ENCODE data around the gene HIVEP1. TPM values are rescaled to one million over a fixed set of nuclear protein-coding genes. Genes with fewer than 3 reads are reported as not detected.

Gene HIVEP1
- total RNA-seq, 1 experiment from 2014 or later = 11.1 TPM

DNA sequence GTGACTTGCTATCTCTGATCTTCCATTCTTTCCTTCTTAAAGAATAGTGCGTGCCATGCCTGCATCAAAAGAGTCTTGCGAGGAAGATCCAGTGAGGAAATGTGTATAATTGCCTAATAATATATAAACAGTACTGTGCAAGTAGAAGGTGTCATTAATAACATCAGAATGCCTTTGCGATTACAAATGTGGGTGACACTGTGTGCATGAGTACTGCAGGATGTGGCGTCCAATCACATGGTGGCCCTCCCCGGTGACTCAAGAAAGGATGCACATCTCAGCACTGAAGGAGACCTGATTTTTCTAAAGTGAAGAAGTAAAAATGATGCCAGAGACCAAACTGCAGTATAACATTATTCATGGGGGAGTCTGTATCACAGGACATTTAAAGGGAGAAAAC, 170.6 kb downstream of the HIVEP1 start:
- Histone ChIP-seq H3K9me3 (replicated peaks) (no peaks in the 10 kb centered on the region), H3K27ac (no peak overlapping the region), H3K36me3 (no peaks in the 10 kb centered on the region), H3K27me3 (no peaks in the 10 kb centered on the region), H3K4me3 (no peak overlapping the region), H3K4me1 (no peaks in the 10 kb centered on the region)
- no peak for DNase-seq

DNA sequence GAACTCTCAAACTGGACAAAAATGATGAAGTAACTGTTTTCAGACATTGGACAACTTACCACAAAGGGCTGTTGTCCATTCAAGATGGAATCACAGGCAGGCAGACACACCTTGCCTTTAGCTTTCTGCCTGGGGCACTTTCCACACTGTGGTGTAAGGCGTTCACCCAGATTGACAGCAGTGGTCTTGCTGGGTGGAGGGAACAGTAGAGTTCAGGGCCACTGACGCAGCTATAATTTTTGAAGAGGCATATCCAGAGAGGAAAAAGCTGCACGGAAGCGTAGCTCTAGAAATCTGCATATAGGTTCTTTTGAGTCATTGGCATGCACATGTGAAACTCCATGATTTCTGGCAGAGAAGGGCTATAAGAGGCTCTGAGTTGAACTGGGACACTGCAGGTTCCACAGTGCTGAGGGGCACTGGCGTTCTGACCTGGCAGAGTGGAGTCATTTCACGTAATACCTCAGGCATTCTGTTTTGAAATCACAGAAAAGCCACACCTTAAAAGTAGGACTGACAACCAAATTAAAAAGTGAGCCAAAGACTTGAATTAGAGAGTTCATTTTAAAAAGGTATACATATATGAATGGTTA, 173.1 kb downstream of the HIVEP1 start:
- Histone ChIP-seq H3K9me3 (replicated peaks) (no peaks in the 10 kb centered on the region), H3K4me3 (no peak overlapping the region), H3K27ac (no peak overlapping the region), H3K4me1 (no peaks in the 10 kb centered on the region), H3K36me3 (no peaks in the 10 kb centered on the region), H3K27me3 (no peaks in the 10 kb centered on the region)
- DNase-seq = no peak

DNA sequence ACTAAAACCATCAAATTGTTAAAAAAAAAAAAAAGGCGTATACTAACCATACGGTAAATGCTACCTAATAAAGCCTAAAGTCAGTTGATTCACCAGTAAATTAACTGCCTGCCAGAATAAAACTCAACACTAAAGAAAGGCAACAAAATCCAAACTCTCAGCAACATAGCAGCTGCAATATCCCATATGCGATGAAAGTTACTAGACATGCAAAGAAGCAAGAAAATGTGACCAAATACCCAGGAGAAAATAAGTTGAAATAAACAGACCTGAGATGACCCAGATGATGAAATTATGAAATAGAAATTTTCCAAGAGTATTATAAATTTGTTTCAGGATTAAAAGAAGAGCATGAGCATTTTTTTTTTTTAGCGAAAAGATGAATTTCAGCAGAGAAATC, 174.4 kb downstream of the HIVEP1 start:
- H3K4me1 ChIP-seq = no peaks in the 10 kb centered on the region
- H3K4me3 ChIP-seq = no peak overlapping the region
- no peak for DNase-seq
- H3K9me3 ChIP-seq (replicated peaks) = no peaks in the 10 kb centered on the region
- no peak overlapping the region for H3K27ac ChIP-seq
- H3K27me3 ChIP-seq = no peaks in the 10 kb centered on the region
- no peaks in the 10 kb centered on the region for H3K36me3 ChIP-seq

DNA sequence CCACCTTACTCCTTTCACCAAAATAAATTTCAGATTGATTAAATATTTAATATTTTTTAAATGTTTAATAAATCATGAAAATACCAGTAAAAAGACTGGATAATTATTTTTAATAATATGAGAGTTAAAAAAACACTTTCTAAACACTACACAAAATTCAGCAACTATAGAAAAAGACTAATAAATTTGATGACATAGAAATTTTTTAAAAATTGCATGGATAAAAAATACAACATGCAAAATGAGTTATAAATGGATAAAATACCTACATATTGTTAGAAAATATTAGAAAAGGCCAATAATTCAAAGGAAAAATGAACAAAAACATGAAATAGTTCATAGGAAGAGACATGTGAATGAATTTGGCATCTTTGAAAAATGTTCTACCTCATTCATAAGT, 177.0 kb downstream of the HIVEP1 start:
- no peaks in the 10 kb centered on the region for H3K36me3 ChIP-seq
- H3K4me1 ChIP-seq = no peaks in the 10 kb centered on the region
- H3K9me3 ChIP-seq (replicated peaks) = no peaks in the 10 kb centered on the region
- H3K27me3 ChIP-seq = no peaks in the 10 kb centered on the region
- no peak for DNase-seq
- no peak overlapping the region for H3K4me3 ChIP-seq
- no peak overlapping the region for H3K27ac ChIP-seq

DNA sequence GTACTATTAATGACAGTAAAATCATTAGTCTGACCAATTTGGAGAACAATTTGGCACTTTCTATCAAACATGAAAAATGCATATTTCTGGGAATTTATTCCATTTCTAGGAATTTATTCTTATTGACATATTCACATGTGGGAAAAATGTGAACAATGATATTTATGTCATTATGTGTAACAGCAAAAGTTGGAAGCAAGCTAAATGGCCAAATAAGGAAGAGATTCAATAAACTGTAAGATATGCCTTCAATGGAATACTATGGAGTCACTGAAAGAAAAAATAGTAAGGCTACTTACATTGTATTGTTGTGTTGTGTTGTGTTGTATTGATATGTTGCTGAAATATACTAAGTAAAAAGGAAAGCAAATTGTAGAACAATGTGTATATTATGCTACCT, 177.5 kb downstream of the HIVEP1 start:
- H3K4me1 ChIP-seq = no peaks in the 10 kb centered on the region
- no peaks in the 10 kb centered on the region for H3K36me3 ChIP-seq
- no peak overlapping the region for H3K4me3 ChIP-seq
- DNase-seq = no peak
- H3K9me3 ChIP-seq (replicated peaks) = no peaks in the 10 kb centered on the region
- H3K27me3 ChIP-seq = no peaks in the 10 kb centered on the region
- H3K27ac ChIP-seq = no peak overlapping the region

DNA sequence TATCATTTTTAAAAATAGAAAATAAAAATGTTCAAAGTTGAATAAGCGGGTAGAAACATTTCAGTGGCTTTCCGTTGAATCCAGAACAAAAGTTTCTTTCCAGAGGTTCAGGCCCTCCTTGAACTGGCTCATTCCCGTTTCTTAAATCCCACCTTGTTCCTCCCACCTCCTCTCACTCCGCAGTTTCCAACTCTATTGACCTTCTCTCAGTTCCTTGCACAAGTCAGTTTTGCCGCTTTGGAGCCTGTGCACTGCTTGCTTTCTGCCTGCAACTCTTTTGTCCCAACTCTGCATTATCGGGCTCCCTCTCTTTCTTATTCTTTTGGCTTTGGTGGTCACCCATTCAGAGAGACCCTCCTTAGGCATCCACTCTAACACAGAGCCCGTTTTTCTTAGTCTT, 178.1 kb downstream of the HIVEP1 start:
- Histone ChIP-seq H3K9me3 (replicated peaks) (no peaks in the 10 kb centered on the region), H3K4me1 (no peaks in the 10 kb centered on the region), H3K4me3 (no peak overlapping the region), H3K27ac (no peak overlapping the region), H3K27me3 (no peaks in the 10 kb centered on the region), H3K36me3 (no peaks in the 10 kb centered on the region)
- no peak for DNase-seq

DNA sequence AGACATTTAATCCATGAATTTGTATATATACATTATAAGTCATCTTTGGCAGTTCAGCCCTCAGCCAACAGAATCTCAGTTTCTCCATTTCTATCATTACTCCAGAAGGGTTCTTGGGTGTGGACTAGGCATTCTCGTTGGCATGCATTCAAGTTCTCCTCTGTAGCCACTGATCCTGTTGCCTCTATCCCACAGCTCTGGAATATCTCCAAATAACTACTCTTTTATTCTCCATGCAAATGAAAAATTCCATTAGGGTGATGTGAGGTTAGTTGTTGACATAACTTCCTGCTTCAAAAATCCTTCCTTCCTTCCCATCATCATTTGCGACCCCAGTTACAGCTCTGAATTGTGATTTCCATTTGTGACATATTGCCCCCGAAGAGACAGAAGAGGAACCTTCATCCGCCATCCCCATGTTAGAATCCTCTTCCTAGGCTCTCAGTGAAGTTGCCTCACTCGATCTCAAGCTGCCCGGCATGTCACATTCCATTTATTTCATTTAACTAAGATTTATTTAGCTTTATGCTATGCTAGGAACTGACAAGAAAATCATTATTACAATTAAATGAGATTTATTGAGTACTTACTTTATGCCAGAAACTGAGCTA, 184.3 kb downstream of the HIVEP1 start:
- DNase-seq = peak; percentile 3 to 16
- H3K4me1 ChIP-seq = 0 out of 2 replicates have a peak, but pooled peaks cover 4% of the 10 kb centered on the region

DNA sequence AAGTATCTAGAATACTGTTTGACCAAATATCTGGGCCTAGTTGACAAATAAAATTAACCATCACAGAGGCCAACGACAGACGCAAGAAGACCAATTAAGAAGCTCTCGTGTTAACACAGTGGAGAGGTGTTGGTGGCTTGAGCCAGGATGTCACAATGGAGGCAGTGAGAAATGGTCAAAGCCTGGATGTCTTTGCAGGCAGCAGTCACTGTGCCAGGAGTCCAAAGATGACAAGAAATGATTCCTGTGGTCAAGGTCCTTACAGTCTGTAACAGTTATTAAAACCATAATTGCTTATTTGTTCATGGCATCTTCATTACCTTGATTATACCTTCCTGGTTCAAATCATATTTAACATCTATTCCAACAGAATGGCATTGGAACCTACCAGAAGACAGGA, 186.7 kb downstream of the HIVEP1 start:
- 0 out of 2 replicates have a peak, but pooled peaks cover 4% of the 10 kb centered on the region for H3K4me1 ChIP-seq
- H3K36me3 ChIP-seq = no peaks in the 10 kb centered on the region
- DNase-seq = no peak
- H3K4me3 ChIP-seq = no peak overlapping the region
- H3K9me3 ChIP-seq (replicated peaks) = no peaks in the 10 kb centered on the region
- H3K27ac ChIP-seq = no peak overlapping the region
- no peaks in the 10 kb centered on the region for H3K27me3 ChIP-seq

More for the DNA sequence above, 184.3 kb downstream of the HIVEP1 start:
- no peaks in the 10 kb centered on the region for H3K9me3 ChIP-seq (replicated peaks)
- no peak overlapping the region for H3K4me3 ChIP-seq
- no peaks in the 10 kb centered on the region for H3K27me3 ChIP-seq
- no peaks in the 10 kb centered on the region for H3K36me3 ChIP-seq
- H3K27ac ChIP-seq = no peak overlapping the region

DNA sequence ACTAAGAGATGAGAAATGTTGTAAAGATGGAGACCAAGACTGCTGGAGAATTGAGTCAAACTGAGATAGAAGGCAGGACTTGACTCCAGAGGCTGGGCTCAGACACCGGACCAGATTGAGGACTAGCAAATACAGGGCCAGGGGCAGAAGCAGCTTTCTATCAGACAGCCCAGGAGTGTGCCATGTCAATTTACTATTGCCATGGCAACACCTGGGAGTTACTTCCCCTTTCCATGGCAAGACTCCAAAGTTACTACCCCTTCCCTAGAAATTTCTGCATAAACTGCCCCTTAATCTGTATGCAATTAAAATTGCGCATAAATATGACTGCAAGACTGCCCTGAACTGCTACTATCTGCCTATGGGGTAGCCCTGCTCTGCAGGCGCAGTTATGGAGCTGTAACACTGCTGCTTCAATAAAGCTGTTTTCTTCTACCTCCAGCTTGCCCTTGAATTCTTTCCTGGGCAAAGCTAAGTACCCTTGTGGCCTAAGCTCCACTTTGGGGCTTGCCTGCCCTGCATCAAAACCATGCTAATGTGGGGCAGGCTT, 188.0 kb downstream of the HIVEP1 start:
- 0 out of 2 replicates have a peak, but pooled peaks cover 4% of the 10 kb centered on the region for H3K4me1 ChIP-seq
- H3K27me3 ChIP-seq = no peaks in the 10 kb centered on the region
- H3K4me3 ChIP-seq = no peak overlapping the region
- no peak for DNase-seq
- H3K27ac ChIP-seq = no peak overlapping the region
- no peaks in the 10 kb centered on the region for H3K9me3 ChIP-seq (replicated peaks)
- H3K36me3 ChIP-seq = no peaks in the 10 kb centered on the region

DNA sequence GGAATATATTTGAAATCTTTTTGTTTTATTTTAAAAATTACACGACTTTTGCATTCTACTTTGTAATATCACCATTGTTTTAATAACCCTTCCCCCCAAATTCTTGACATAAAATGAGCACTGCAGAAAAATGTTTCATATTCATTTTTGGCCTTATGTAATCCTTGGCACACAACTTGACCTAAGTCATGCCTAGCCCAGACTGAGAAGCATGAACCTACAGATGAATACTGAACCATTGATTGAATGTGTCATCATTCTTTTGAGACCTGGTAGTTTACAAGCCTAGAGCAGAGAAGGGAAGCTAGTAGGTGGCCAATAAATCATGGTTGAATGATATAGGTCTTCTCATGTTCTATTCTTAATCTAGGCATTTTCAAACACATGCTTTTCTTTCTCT, 188.6 kb downstream of the HIVEP1 start:
- DNase-seq = no peak

DNA sequence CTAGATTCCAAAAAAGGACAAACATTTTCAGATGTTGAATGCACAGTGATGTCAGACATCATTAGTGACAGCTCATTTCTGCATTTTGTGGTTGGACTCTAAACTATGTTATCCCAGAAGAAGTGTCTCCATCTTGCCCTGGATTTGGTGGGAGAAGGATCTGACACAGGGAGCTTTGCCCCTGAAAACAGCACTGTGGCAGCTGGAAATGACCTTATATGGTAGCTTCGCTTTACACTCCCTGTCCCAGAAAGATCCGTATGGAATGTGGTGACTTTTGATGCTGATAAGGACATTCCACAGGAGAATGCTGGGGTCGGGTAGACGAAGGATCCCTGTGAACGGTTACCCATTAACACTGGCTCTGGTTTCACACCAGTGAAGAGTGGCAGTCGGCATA, 190.9 kb downstream of the HIVEP1 start:
- Histone ChIP-seq H3K36me3 (no peaks in the 10 kb centered on the region), H3K27ac (no peak overlapping the region), H3K4me3 (no peak overlapping the region), H3K4me1 (no peaks in the 10 kb centered on the region), H3K9me3 (replicated peaks) (no peaks in the 10 kb centered on the region), H3K27me3 (no peaks in the 10 kb centered on the region)
- DNase-seq = peak in 1 of 2 experiments; percentile 5

More for the DNA sequence above, 188.6 kb downstream of the HIVEP1 start:
- Histone ChIP-seq H3K36me3 (no peaks in the 10 kb centered on the region), H3K4me1 (0 out of 2 replicates have a peak, but pooled peaks cover 4% of the 10 kb centered on the region), H3K9me3 (replicated peaks) (no peaks in the 10 kb centered on the region), H3K4me3 (no peak overlapping the region), H3K27me3 (no peaks in the 10 kb centered on the region), H3K27ac (no peak overlapping the region)

DNA sequence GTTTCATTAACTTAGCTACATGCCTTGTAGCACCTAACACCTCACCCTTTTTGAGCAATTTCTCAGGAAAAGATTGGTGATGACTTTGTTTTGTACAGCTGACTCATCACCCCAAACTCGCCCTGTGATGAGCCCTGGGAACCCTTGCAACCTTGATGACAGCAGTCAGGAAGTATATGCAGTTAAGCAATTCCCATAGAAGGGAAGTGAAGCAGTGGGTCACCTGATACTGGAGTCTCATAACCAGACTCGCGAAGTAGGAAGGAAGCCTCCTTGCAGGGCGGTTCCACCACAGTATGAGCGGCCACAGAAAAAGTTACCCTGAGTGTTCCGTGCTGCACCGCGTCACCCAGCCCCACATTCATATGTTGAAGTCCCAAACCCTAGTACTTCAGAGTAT, 196.1 kb downstream of the HIVEP1 start:
- H3K4me3 ChIP-seq = no peak overlapping the region
- H3K9me3 ChIP-seq (replicated peaks) = no peaks in the 10 kb centered on the region
- H3K27me3 ChIP-seq = no peaks in the 10 kb centered on the region
- H3K4me1 ChIP-seq = no peaks in the 10 kb centered on the region
- H3K36me3 ChIP-seq = no peaks in the 10 kb centered on the region
- DNase-seq = no peak
- no peak overlapping the region for H3K27ac ChIP-seq

DNA sequence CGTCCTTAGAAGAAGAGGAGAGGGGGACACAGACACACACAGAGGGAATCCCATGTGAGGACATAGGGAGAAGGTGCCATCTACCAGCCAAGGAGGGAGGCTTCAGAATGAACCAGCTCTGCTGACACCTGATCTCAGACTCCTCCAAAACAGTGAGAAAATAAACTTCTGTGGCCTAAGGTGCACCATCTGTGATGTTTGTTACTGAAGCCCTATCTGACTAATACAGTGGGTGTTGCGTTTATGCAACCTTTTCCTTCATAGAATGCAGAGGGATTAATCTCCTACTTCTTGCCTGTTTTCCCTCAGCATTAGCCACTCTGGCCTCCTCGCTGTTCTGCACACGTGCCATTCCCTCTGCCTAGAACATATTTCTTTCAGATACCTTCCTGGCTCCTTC, 196.6 kb downstream of the HIVEP1 start:
- no peak for DNase-seq
- Histone ChIP-seq H3K36me3 (no peaks in the 10 kb centered on the region), H3K27me3 (no peaks in the 10 kb centered on the region), H3K4me3 (no peak overlapping the region), H3K9me3 (replicated peaks) (no peaks in the 10 kb centered on the region), H3K4me1 (no peaks in the 10 kb centered on the region), H3K27ac (no peak overlapping the region)
